Loucy (cell line): ENCODE measurements around the gene CELSR2.

ENCODE experiments used
- H2AFZ ChIP-seq: fragments of 200-600 bp; sonication (generic); 2 replicates; pipeline ENCODE4 v1.6.0; 2016; ENCODE audit warnings: antibody characterized with exemption, mild to moderate bottlenecking, low read length, moderate library complexity
- H3F3A ChIP-seq: fragments of 200-600 bp; 2 replicates; pipeline ENCODE4 v1.6.0; 2016; ENCODE audit warnings: antibody characterized with exemption, low read depth, mild to moderate bottlenecking
- H3K27me3 ChIP-seq: fragments of 200-600 bp; sonication (generic); 2 replicates; pipeline ENCODE4 v1.6.1; 2014; ENCODE audit warnings: low read length, mild to moderate bottlenecking; ENCODE audit not compliant: insufficient read depth, poor library complexity, severe bottlenecking
- H3K36me3 ChIP-seq: fragments of 200-600 bp; sonication (generic); 2 replicates; pipeline ENCODE4 v1.6.1; 2016; ENCODE audit warnings: low read length; ENCODE audit not compliant: insufficient read depth
- H3K4me1 ChIP-seq: fragments of 200-600 bp; sonication (generic); 2 replicates; pipeline ENCODE4 v1.5.1; 2014; ENCODE audit warnings: low read length, mild to moderate bottlenecking; ENCODE audit not compliant: insufficient read depth, poor library complexity, severe bottlenecking
- H3K4me2 ChIP-seq: fragments of 200-600 bp; sonication (generic); 2 replicates; pipeline ENCODE4 v1.6.0; 2014; ENCODE audit warnings: antibody characterized with exemption, low read length, low read depth, mild to moderate bottlenecking; ENCODE audit not compliant: poor library complexity, severe bottlenecking
- H3K4me3 ChIP-seq: fragments of 200-600 bp; sonication (generic); 2 replicates; pipeline ENCODE4 v1.5.1; 2014; ENCODE audit warnings: low read length, mild to moderate bottlenecking, mixed read lengths; ENCODE audit not compliant: poor library complexity, severe bottlenecking
- H3K79me2 ChIP-seq: fragments of 200-600 bp; sonication (generic); 2 replicates; pipeline ENCODE4 v1.6.1; 2014; ENCODE audit warnings: low read length; ENCODE audit not compliant: insufficient read depth
- H3K9ac ChIP-seq: fragments of 200-600 bp; sonication (generic); 2 replicates; pipeline ENCODE4 v1.6.0; 2014; ENCODE audit warnings: mild to moderate bottlenecking, low read depth, low read length, moderate library complexity; ENCODE audit not compliant: poor library complexity, severe bottlenecking
- H3K9me2 ChIP-seq: fragments of 200-600 bp; sonication (generic); replicated peaks from 2 replicates; pipeline ENCODE4 v1.6.1; 2016; ENCODE audit warnings: low read depth, low read length, mixed read lengths
- H3K9me3 ChIP-seq: fragments of 200-600 bp; sonication (generic); 2 replicates; pipeline ENCODE4 v1.6.1; 2014; ENCODE audit warnings: mild to moderate bottlenecking, antibody characterized with exemption, low read length, low read depth; ENCODE audit not compliant: insufficient read depth
- H4K20me1 ChIP-seq: fragments of 200-600 bp; sonication (generic); 2 replicates; pipeline ENCODE4 v1.6.0; 2014; ENCODE audit warnings: antibody characterized with exemption, low read length, mild to moderate bottlenecking; ENCODE audit not compliant: insufficient read depth, poor library complexity, severe bottlenecking
- CTCF ChIP-seq: fragments of 200-600 bp; sonication (generic); conservative IDR thresholded peaks from 2 replicates; pipeline ENCODE4 v1.5.1; 2014; ENCODE audit warnings: mild to moderate bottlenecking, antibody characterized with exemption, low read length
- EZH2phosphoT487 ChIP-seq: fragments of 200-600 bp; IDR thresholded peaks from 2 replicates; pipeline ENCODE4 v1.6.1; 2018; ENCODE audit warnings: antibody characterized with exemption, mild to moderate bottlenecking, moderate library complexity, borderline replicate concordance

CELSR2 gene

GRCh38 chr1:109268431-109269211 lies 19.3 kb downstream of the CELSR2 start:
- no peaks in the 10 kb centered on the region for H3K36me3 ChIP-seq

DNA sequence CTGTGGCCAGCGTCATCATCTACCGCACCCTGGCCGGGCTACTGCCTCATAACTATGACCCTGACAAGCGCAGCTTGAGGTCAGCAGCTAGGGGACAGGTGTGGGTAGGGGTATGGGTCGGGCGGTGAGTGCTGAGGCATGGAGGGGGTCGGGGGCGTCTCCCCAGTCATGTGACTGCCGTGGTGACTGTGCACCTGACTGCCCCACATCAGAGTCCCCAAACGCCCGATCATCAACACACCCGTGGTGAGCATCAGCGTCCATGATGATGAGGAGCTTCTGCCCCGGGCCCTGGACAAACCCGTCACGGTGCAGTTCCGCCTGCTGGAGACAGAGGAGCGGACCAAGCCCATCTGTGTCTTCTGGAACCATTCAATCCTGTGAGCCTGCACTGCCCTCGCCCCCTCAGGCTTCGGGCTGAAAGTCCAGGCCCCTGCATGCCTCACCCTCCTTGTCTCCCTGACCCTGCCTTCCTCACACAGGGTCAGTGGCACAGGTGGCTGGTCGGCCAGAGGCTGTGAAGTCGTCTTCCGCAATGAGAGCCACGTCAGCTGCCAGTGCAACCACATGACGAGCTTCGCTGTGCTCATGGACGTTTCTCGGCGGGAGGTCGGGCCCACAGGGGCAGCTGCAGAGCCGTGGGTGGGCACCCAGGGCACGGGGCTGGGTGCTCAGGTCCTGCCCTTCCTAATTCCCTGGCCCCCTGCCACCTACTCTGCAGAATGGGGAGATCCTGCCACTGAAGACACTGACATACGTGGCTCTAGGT lies 20.1 kb downstream of the CELSR2 start:
- Histone ChIP-seq H3K9me3 (no peaks in the 10 kb centered on the region), H3K4me2 (no peak overlapping the region), H3K36me3 (no peaks in the 10 kb centered on the region)

More at GRCh38 chr1:109268431-109269211, 19.3 kb downstream of the CELSR2 start:
- no peaks in the 10 kb centered on the region for H3K9me3 ChIP-seq
- no peaks in the 10 kb centered on the region for H3K27me3 ChIP-seq
- no peaks in the 10 kb centered on the region for H3K79me2 ChIP-seq
- H3K4me2 ChIP-seq = no peak overlapping the region
- H4K20me1 ChIP-seq = no peaks in the 10 kb centered on the region
- TF ChIP-seq CTCF (no peak), EZH2phosphoT487 (no peak)
- no peak overlapping the region for H3K9ac ChIP-seq
- no peak overlapping the region for H3K4me3 ChIP-seq
- H3F3A ChIP-seq = no peaks in the 10 kb centered on the region
- no peak overlapping the region for H2AFZ ChIP-seq
- H3K4me1 ChIP-seq = no peaks in the 10 kb centered on the region
- no peaks in the 10 kb centered on the region for H3K9me2 ChIP-seq

GRCh38 chr1:109269981-109270622 lies 20.8 kb downstream of the CELSR2 start:
- no peaks in the 10 kb centered on the region for H3K36me3 ChIP-seq
- no peaks in the 10 kb centered on the region for H3F3A ChIP-seq
- TF ChIP-seq CTCF (no peak), EZH2phosphoT487 (no peak)

More for the DNA sequence above, 20.1 kb downstream of the CELSR2 start:
- Histone ChIP-seq H3K27me3 (no peaks in the 10 kb centered on the region), H3K9me2 (no peaks in the 10 kb centered on the region), H3K4me3 (no peak overlapping the region), H3K4me1 (no peaks in the 10 kb centered on the region), H3K9ac (no peak overlapping the region), H3K79me2 (no peaks in the 10 kb centered on the region), H4K20me1 (no peaks in the 10 kb centered on the region), H3F3A (no peaks in the 10 kb centered on the region), H2AFZ (no peak overlapping the region)
- no peak for TF ChIP-seq CTCF
- TF ChIP-seq EZH2phosphoT487 = no peak

More at GRCh38 chr1:109269981-109270622, 20.8 kb downstream of the CELSR2 start:
- Histone ChIP-seq H3K9me3 (no peaks in the 10 kb centered on the region), H3K27me3 (no peaks in the 10 kb centered on the region), H4K20me1 (no peaks in the 10 kb centered on the region), H3K4me1 (no peaks in the 10 kb centered on the region), H3K79me2 (no peaks in the 10 kb centered on the region), H3K9ac (no peak overlapping the region), H2AFZ (no peak overlapping the region), H3K4me2 (no peak overlapping the region), H3K4me3 (no peak overlapping the region), H3K9me2 (no peaks in the 10 kb centered on the region)
